Measurements from ENCODE around the gene ZBTB17.
"Not testable (repeated sequence)": the region's sequence is repeated elsewhere in the genome, so short reads cannot be mapped to it uniquely, and the experiment has no call there.

GRCh38 chr1:15892857-15893599 lies 82.9 kb downstream of the ZBTB17 start:
- TF ChIP-seq CTCF, POLR2A (IDR thresholded peaks at IDR 0.05): not testable (repeated sequence)

All from Peyer's patch (tissue), 4 donors.